ENCODE measurements around the gene D2HGDH.
A peak's percentile ranks its signal among the peaks of the same experiment; 100 is the strongest.

D2HGDH gene

GRCh38 chr2:241734467-241735208, at the start of gene D2HGDH:
D2HGDH (plus strand) TSS chr2:241734630; CDS start chr2:241735225, 595 bp downstream.
- FAIRE-seq (peak; percentile 78), DNase-seq (ENCODE audit: extremely low spot score, insufficient read length, low read depth) (peak; percentile 93)

- FAIRE-seq = no peak
- no peak for DNase-seq (ENCODE audit: extremely low spot score, insufficient read length, low read depth)
Measured at GRCh38 chr2:241686324-241686649, 48.1 kb upstream of the D2HGDH start.

- FAIRE-seq (peak; percentile 94), DNase-seq (ENCODE audit: extremely low spot score, insufficient read length, low read depth) (peak; percentile 99)
Measured at GRCh38 chr2:241686650-241687425, 47.6 kb upstream of the D2HGDH start, which contains the start of gene DTYMK. DTYMK (minus strand) TSS chr2:241686815; CDS start chr2:241686783, 32 bp downstream.

GRCh38 chr2:241689306-241689705, 45.1 kb upstream of the D2HGDH start:
- FAIRE-seq = no peak
- DNase-seq (ENCODE audit: extremely low spot score, insufficient read length, low read depth) = no peak

GRCh38 chr2:241690202-241690717, 44.2 kb upstream of the D2HGDH start:
- FAIRE-seq (no peak), DNase-seq (ENCODE audit: extremely low spot score, insufficient read length, low read depth) (no peak)

- DNase-seq (ENCODE audit: extremely low spot score, insufficient read length, low read depth) (no peak), FAIRE-seq (no peak)
Measured at GRCh38 chr2:241692448-241692847, 42.0 kb upstream of the D2HGDH start.

- no peak for FAIRE-seq
- DNase-seq (ENCODE audit: extremely low spot score, insufficient read length, low read depth) = no peak
Measured at GRCh38 chr2:241695651-241696050, 38.8 kb upstream of the D2HGDH start.

- DNase-seq (ENCODE audit: extremely low spot score, insufficient read length, low read depth) (no peak), FAIRE-seq (no peak)
Measured at GRCh38 chr2:241701149-241701398, 33.4 kb upstream of the D2HGDH start.

- FAIRE-seq = peak; percentile 91
- DNase-seq (ENCODE audit: extremely low spot score, insufficient read length, low read depth) = peak; percentile 73
Measured at GRCh38 chr2:241701399-241702154, 32.9 kb upstream of the D2HGDH start, which contains the start of gene ING5. ING5 (plus strand) TSS chr2:241702039; CDS start chr2:241702066, 27 bp downstream.

GRCh38 chr2:241702155-241703031, 32.0 kb upstream of the D2HGDH start:
- DNase-seq (ENCODE audit: extremely low spot score, insufficient read length, low read depth) = peak; percentile 81

GRCh38 chr2:241703032-241703604, 31.3 kb upstream of the D2HGDH start:
- DNase-seq (ENCODE audit: extremely low spot score, insufficient read length, low read depth) = no peak
- FAIRE-seq = no peak

More at GRCh38 chr2:241702155-241703031, 32.0 kb upstream of the D2HGDH start:
- FAIRE-seq = peak; percentile 82

- DNase-seq (ENCODE audit: extremely low spot score, insufficient read length, low read depth) (no peak), FAIRE-seq (no peak)
Measured at GRCh38 chr2:241706537-241706936, 27.9 kb upstream of the D2HGDH start.

GRCh38 chr2:241708879-241709278, 25.6 kb upstream of the D2HGDH start:
- FAIRE-seq = no peak
- DNase-seq (ENCODE audit: extremely low spot score, insufficient read length, low read depth) = no peak

- FAIRE-seq (no peak), DNase-seq (ENCODE audit: extremely low spot score, insufficient read length, low read depth) (no peak)
Measured at GRCh38 chr2:241719093-241719492, 15.3 kb upstream of the D2HGDH start.

- FAIRE-seq = no peak
- no peak for DNase-seq (ENCODE audit: extremely low spot score, insufficient read length, low read depth)
Measured at GRCh38 chr2:241720099-241720498, 14.3 kb upstream of the D2HGDH start.

- no peak for DNase-seq (ENCODE audit: extremely low spot score, insufficient read length, low read depth)
- no peak for FAIRE-seq
Measured at GRCh38 chr2:241720560-241720959, 13.9 kb upstream of the D2HGDH start.

GRCh38 chr2:241721852-241722251, 12.6 kb upstream of the D2HGDH start:
- FAIRE-seq (no peak), DNase-seq (ENCODE audit: extremely low spot score, insufficient read length, low read depth) (no peak)

- DNase-seq (ENCODE audit: extremely low spot score, insufficient read length, low read depth) (no peak), FAIRE-seq (no peak)
Measured at GRCh38 chr2:241722896-241723454, 11.5 kb upstream of the D2HGDH start.
